HCT116 (cell line): ENCODE data around the gene RHOT1. TPM values are rescaled to one million over a fixed set of nuclear protein-coding genes. Genes with fewer than 3 reads are reported as not detected.

Source experiments
- ATAC-seq: fragments of 200-7000 bp; cut with Tn5 transposase; 2 replicates; pipeline ENCODE4 v1.9.1; 2020; ENCODE audit warnings: mild to moderate bottlenecking, moderate library complexity
- BruUV-seq: library from RNA; stranded (reverse); fragments of 400-500 nt; replicated peaks from 2 replicates; lab custom pipeline; 2021; lab: Mats Ljungman, UMichigan
- CTCF ChIA-PET: fragments of 300-600 bp; sonication (Branson Sonifier 250); formaldehyde crosslinking; loops from one replicate; lab custom pipeline; 2021; ENCODE audit warnings: antibody characterized with exemption; lab: Charles Lee
- POLR2A ChIA-PET: fragments of 300-600, 350-600 bp; sonication (Branson Sonifier 250); formaldehyde crosslinking; loops from one replicate; lab custom pipeline; 2021; ENCODE audit warnings: antibody characterized with exemption; lab: Charles Lee
- RAD21 ChIA-PET, 2 experiments: fragments of 300-600 bp; sonication (Branson Sonifier 250); formaldehyde crosslinking; loops; one replicate each; lab custom pipeline; 2023; ENCODE audit warnings: low total read pairs in 2 of 2; ENCODE audit not compliant: uncharacterized antibody in 2 of 2, unreplicated experiment in 2 of 2, low non-redundant PET in 1 of 2; lab: Charles Lee
- DNase-seq: peaks from one replicate; pipeline ENCODE4 v3.0.0-alpha.2; 2010; ENCODE audit warnings: low read depth, low spot score
- H2AFZ ChIP-seq: fragments of 200-600 bp; shearing (Covaris generic), sonication (generic); 2 replicates; pipeline ENCODE4 v1.6.1; 2017; ENCODE audit warnings: low read depth, mixed run types, mixed read lengths, antibody characterized with exemption, low read length; ENCODE audit not compliant: poor library complexity, severe bottlenecking
- H3K27ac ChIP-seq: 2 replicates; pipeline ENCODE4 v1.5.1; 2012; ENCODE audit warnings: low read depth, low read length
- H3K27me3 ChIP-seq: fragments of 200-600 bp; sonication (generic); 2 replicates; pipeline ENCODE4 v1.6.1; 2016; ENCODE audit warnings: mixed run types, low read length, mixed read lengths; ENCODE audit not compliant: insufficient read depth
- H3K36me3 ChIP-seq, 2 experiments: fragments of 200-500 bp in 1 of 2; fragments of 200-600 bp in 1 of 2; sonication (Bioruptor generic) in 1 of 2; sonication (generic) in 1 of 2; 2 replicates each; pipeline versions ENCODE4 v1.5.1 to v1.6.1; 2014 to 2016; ENCODE audit warnings: low read length in 2 of 2, inconsistent platforms in 1 of 2, mixed read lengths in 1 of 2, mixed run types in 1 of 2; ENCODE audit not compliant: insufficient read depth in 2 of 2, control insufficient read depth in 1 of 2
- H3K4me1 ChIP-seq, 2 experiments: fragments of 200-600 bp in 1 of 2; sonication (generic) in 1 of 2; 2 replicates each; pipeline versions ENCODE4 v1.5.1 to v1.6.1; 2012 to 2017; ENCODE audit warnings: low read length in 2 of 2, inconsistent platforms in 1 of 2, mild to moderate bottlenecking in 1 of 2, mixed read lengths in 1 of 2, mixed run types in 1 of 2, moderate library complexity in 1 of 2; ENCODE audit not compliant: insufficient read depth in 2 of 2, control insufficient read depth in 1 of 2
- H3K4me2 ChIP-seq: fragments of 200-600 bp; sonication (generic); 2 replicates; pipeline ENCODE4 v1.6.1; 2017; ENCODE audit warnings: mixed run types, low read length, mixed read lengths
- H3K4me3 ChIP-seq, 2 experiments: fragments of 200-600 bp in 1 of 2; sonication (generic) in 1 of 2; replicated peaks in 1 of 2; 2 replicates each; pipeline ENCODE4 v1.5.1; 2011 to 2016; ENCODE audit warnings: low read length in 2 of 2, control low read depth in 1 of 2, low read depth in 1 of 2, mild to moderate bottlenecking in 1 of 2, mixed read lengths in 1 of 2, mixed run types in 1 of 2
- H3K79me2 ChIP-seq: fragments of 200-600 bp; sonication (generic); 2 replicates; pipeline ENCODE4 v1.6.1; 2017; ENCODE audit warnings: mild to moderate bottlenecking, mixed run types, low read length, moderate library complexity, mixed read lengths; ENCODE audit not compliant: insufficient read depth
- H3K9ac ChIP-seq: fragments of 200-600 bp; sonication (generic); 2 replicates; pipeline ENCODE4 v1.6.1; 2016; ENCODE audit warnings: low read length, mixed read lengths
- H3K9me2 ChIP-seq: fragments of 200-600 bp; sonication (generic), shearing (Covaris generic); 2 replicates; pipeline ENCODE4 v1.6.1; 2017; ENCODE audit warnings: mixed run types, mild to moderate bottlenecking, moderate library complexity; ENCODE audit not compliant: insufficient read depth
- H3K9me3 ChIP-seq, 2 experiments: fragments of 200-500 bp in 1 of 2; fragments of 200-600 bp in 1 of 2; sonication (Bioruptor generic) in 1 of 2; sonication (generic) in 1 of 2; 2 replicates each; pipeline ENCODE4 v1.6.1; 2014 to 2017; ENCODE audit warnings: low read length in 2 of 2, mixed read lengths in 2 of 2, inconsistent platforms in 1 of 2, low read depth in 1 of 2, mild to moderate bottlenecking in 1 of 2, mixed run types in 1 of 2, moderate library complexity in 1 of 2; ENCODE audit not compliant: control insufficient read depth in 1 of 2, insufficient read depth in 1 of 2
- H4K20me1 ChIP-seq: fragments of 200-600 bp; sonication (generic), shearing (Covaris generic); 2 replicates; pipeline ENCODE4 v1.6.1; 2017; ENCODE audit warnings: mixed run types, mild to moderate bottlenecking, moderate library complexity; ENCODE audit not compliant: insufficient read depth
- CBX3 ChIP-seq: IDR thresholded peaks from 2 replicates; pipeline ENCODE4 v1.6.1; 2012; ENCODE audit warnings: low read depth
- CEBPB ChIP-seq: IDR thresholded peaks from 2 replicates; pipeline ENCODE4 v1.6.1; 2012; ENCODE audit warnings: low read depth
- CTCF ChIP-seq, 3 experiments: fragments of 200-600 bp in 1 of 3; sonication (generic) in 1 of 3; IDR thresholded peaks in 2 of 3; conservative IDR thresholded peaks in 1 of 3; 2 replicates each; pipeline ENCODE4 v1.5.1; 2012 to 2017; ENCODE audit warnings: low read depth in 2 of 3, low read length in 2 of 3, antibody characterized with exemption in 1 of 3, borderline replicate concordance in 1 of 3, control low read depth in 1 of 3, mild to moderate bottlenecking in 1 of 3, mixed read lengths in 1 of 3, mixed run types in 1 of 3, moderate library complexity in 1 of 3; ENCODE audit not compliant: insufficient read depth in 1 of 3
- EGR1 ChIP-seq: IDR thresholded peaks from 2 replicates; pipeline ENCODE4 v1.6.1; 2012; ENCODE audit warnings: low read depth
- ELF1 ChIP-seq: IDR thresholded peaks from 2 replicates; pipeline ENCODE4 v1.6.1; 2012; ENCODE audit warnings: low read depth, borderline replicate concordance
- EZH2 ChIP-seq: fragments of 200-600 bp; sonication (generic); IDR thresholded peaks from 2 replicates; pipeline ENCODE4 v1.6.1; 2017; ENCODE audit warnings: antibody characterized with exemption, mixed run types
- EZH2phosphoT487 ChIP-seq: fragments of 200-600 bp; IDR thresholded peaks from 2 replicates; pipeline ENCODE4 v1.6.1; 2018; ENCODE audit warnings: antibody characterized with exemption, borderline replicate concordance
- FOSL1 ChIP-seq: IDR thresholded peaks from 2 replicates; pipeline ENCODE4 v1.6.1; 2012; ENCODE audit warnings: low read depth
- JUND ChIP-seq: IDR thresholded peaks from 2 replicates; pipeline ENCODE4 v1.6.1; 2012
- MAX ChIP-seq: IDR thresholded peaks from 2 replicates; pipeline ENCODE4 v1.6.1; 2012
- RAD21 ChIP-seq: IDR thresholded peaks from 2 replicates; pipeline ENCODE4 v1.6.1; 2012; ENCODE audit warnings: low read depth, mild to moderate bottlenecking
- SP1 ChIP-seq: IDR thresholded peaks from 2 replicates; pipeline ENCODE4 v1.6.1; 2012; ENCODE audit warnings: low read depth
- YY1 ChIP-seq: IDR thresholded peaks from 2 replicates; pipeline ENCODE4 v1.6.1; 2011; ENCODE audit warnings: low read length, low read depth, moderate library complexity, mild to moderate bottlenecking; ENCODE audit not compliant: insufficient replicate concordance; ENCODE audit errors: extremely low read depth
- ZBTB33 ChIP-seq: IDR thresholded peaks from 2 replicates; pipeline ENCODE4 v1.6.1; 2011; ENCODE audit warnings: mild to moderate bottlenecking, low read length, moderate library complexity; ENCODE audit not compliant: insufficient replicate concordance; ENCODE audit errors: extremely low read depth
- ZFX ChIP-seq: fragments of 450-650 bp; IDR thresholded peaks from 2 replicates; pipeline ENCODE4 v1.6.1; 2017
- intact Hi-C: fragments of 100-400 bp; cut with micrococcal nuclease; formaldehyde crosslinking; loops from 2 replicates; pipeline ENCODE4 v1.10.0; 2022
- total RNA-seq: library from RNA; stranded (reverse); gene quantifications from one replicate; pipeline ENCODE4 v1.2.1, GENCODE V29; 2021; ENCODE audit not compliant: unreplicated experiment

RHOT1 gene
- total RNA-seq, 1 experiment from 2014 or later, result 33.3 TPM

DNA sequence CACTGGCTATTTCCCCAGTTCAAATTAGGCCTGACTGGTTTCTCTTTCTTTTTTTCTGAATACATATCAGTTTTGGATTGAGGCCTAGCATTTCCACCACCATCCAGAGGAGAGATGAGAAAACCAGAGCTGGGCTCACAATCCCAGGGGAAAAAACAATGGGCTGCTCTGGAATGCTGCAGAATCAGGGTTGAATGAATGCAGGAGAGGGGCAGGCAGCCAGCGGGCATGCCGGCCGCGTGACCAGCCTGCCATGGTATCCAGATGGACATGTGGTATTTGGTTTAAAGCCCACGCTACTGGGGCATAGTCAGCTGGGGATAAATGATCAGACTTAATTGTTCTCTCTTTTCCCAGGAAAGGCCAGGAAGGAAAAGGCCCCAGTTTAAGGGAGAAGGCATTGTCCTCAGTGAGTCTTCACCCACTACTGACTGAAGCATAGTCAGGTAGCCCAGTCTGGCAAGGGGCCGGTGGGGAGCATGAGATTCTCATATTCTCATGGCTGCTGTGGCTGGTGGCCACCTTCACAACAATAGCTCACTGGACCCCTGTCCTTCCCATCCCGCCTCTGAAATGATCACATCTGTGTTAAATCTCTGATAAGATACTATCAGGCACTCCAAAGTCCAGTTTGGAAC is 38.7 kb upstream of the RHOT1 start (continued):
- TF ChIP-seq CTCF (IDR thresholded peaks at IDR 0.05 in 2 of 3, conservative IDR thresholded peaks at IDR 0.05 in 1 of 3; ENCODE audit: borderline replicate concordance in 1 of 3, insufficient read depth in 1 of 3, low read depth in 2 of 3, low read length in 2 of 3), result no peak
- TF ChIP-seq SP1, result no peak
- no peak for TF ChIP-seq EZH2
- TF ChIP-seq RAD21, result no peak
- TF ChIP-seq YY1, result no peak
- no peak for TF ChIP-seq EGR1
- TF ChIP-seq EZH2phosphoT487, result no peak

GRCh38 chr17:32104158-32104557 is 38.1 kb upstream of the RHOT1 start:
- no peaks in the 10 kb centered on the region for H4K20me1 ChIP-seq
- BruUV-seq, result no TSS peak
- H3K4me2 ChIP-seq, result no peak overlapping the region
- ChIA-PET CTCF (no interaction called here), RAD21 (no interaction called here), POLR2A (no interaction called here)
- H3K9me3 ChIP-seq, result no peaks in the 10 kb centered on the region
- TF ChIP-seq ZBTB33 (no peak), YY1 (no peak), JUND (no peak), ZFX (no peak), CTCF (IDR thresholded peaks at IDR 0.05 in 2 of 3, conservative IDR thresholded peaks at IDR 0.05 in 1 of 3; ENCODE audit: borderline replicate concordance in 1 of 3, insufficient read depth in 1 of 3, low read depth in 2 of 3, low read length in 2 of 3) (no peak), FOSL1 (no peak), ELF1 (no peak), RAD21 (no peak), SP1 (no peak), EZH2phosphoT487 (no peak), CBX3 (no peak), CEBPB (no peak), MAX (no peak)
- H3K79me2 ChIP-seq, result no peaks in the 10 kb centered on the region
- no peaks in the 10 kb centered on the region for H3K36me3 ChIP-seq
- no peaks in the 10 kb centered on the region for H3K27me3 ChIP-seq
- no peaks in the 10 kb centered on the region for H3K4me1 ChIP-seq
- H3K9me2 ChIP-seq, result no peaks in the 10 kb centered on the region
- ATAC-seq (no peak), DNase-seq (no peak)
- H3K9ac ChIP-seq, result no peak overlapping the region
- no peak overlapping the region for H3K4me3 ChIP-seq
- no peak overlapping the region for H3K27ac ChIP-seq
- no peak overlapping the region for H2AFZ ChIP-seq
- intact Hi-C loops, result no loop called here
